GM18951 (cell line): ENCODE measurements around the gene MIA3.

Experiments
- POLR2A ChIP-seq: IDR thresholded peaks from 4 replicates; pipeline ENCODE4 v1.6.1; 2011; ENCODE audit warnings: mild to moderate bottlenecking; ENCODE audit not compliant: insufficient read length, insufficient read depth; ENCODE audit errors: extremely low read depth
- in situ Hi-C: fragments of 300-500 bp; cut with MboI; formaldehyde crosslinking; loops from one replicate; pipeline ENCODE4 v1.12.0; 2022; ENCODE audit warnings: low sequenced_read_pairs, mixed read lengths, inconsistent platforms; ENCODE audit not compliant: unreplicated experiment

The MIA3 gene

DNA sequence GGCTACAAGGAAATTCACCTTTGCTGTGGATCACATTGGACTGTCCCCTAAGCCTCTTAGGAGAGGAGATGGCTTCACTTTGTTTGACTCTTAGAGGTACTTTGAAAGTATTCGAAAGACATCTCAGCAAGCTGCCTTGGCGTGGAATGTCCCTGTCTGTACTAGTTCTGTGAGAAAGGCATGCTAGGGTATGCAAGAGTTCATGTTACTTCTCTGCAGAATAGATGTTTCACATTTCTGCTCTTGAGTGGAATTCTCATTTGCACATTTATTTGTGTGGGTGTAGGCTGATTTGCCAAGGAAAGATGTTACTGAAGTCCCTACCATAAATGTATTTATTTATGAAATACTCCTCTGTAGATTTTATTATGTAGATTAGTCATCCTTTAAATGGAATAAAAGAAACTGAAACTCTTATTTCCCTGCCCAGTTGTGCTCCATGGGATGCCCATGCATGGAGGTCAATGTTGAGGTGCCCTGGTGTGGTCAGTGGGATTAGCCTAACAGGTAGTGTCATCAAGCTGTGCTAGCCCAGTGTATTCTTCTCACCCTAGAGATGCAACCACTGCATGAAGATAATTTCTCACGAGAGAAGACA is 13.8 kb downstream of the MIA3 start:
- in situ Hi-C loops: loop anchor here (5.0 kb wide), 1 partner anchor 174 kb away; no protein-coding TSS in a partner anchor
- no peak for TF ChIP-seq POLR2A

DNA sequence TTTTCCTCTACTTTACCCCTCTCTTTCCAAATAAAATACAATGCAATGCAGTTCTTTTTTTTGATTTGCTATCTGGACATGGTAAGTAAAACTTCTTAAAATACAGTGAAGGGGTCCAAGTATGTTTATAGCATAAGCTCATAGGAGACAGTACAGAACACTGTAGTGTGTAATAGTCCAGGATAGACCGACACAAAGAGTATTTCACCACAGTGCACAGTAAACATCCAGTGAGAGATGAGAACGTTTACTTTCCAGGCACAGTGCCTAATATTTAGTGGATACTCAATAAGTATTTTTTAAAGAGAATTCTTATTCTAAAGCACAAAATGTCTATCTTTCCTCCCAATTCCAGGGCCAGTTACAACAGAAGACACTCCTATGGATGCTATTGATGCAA is 14.9 kb downstream of the MIA3 start:
- in situ Hi-C loops: loop anchor here (5.0 kb wide), 1 partner anchor 175 kb away; no protein-coding TSS in a partner anchor

DNA sequence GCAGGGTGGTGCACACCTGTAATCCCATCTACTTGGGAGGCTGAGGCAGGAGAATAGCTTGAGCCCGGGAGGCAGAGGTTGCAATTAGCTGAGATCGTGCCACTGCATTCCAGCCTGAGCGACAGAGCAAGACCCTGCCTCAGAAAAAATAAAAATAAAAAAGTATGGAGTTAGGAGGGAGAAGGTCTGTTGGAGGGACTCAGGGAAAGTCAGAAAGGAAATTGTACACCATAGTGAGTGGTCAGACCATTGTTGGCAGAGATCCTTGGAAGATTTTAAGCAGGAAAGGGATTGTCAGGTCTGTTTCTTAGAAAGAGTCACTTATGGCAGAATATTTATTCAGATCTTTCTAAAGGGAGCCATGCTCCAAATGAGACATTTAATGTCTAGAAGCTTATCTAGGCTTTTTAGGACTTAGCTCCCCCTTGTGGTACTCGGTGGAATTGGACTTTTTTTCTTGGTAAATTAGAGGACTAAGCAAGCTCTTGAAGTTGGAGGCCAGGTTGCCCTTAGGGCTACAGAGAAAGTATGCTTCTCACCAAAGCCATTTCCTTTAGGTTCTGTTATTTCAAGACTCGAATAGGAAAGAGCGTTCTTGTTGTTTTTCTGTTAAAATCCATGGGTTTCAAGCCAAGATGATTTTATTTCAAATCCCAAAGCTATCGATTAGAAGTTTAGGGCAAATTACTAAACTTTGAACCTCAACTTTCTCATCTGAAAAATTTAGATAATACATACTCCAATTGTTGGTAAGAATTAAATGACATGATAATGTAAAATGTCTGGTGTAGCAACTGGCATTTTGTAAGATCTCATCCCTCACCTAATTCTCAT is 16.5 kb downstream of the MIA3 start:
- TF ChIP-seq POLR2A: no peak
- in situ Hi-C loops: loop anchor here (5.0 kb wide), 1 partner anchor 177 kb away; no protein-coding TSS in a partner anchor

More for the DNA sequence above, 14.9 kb downstream of the MIA3 start:
- no peak for TF ChIP-seq POLR2A

DNA sequence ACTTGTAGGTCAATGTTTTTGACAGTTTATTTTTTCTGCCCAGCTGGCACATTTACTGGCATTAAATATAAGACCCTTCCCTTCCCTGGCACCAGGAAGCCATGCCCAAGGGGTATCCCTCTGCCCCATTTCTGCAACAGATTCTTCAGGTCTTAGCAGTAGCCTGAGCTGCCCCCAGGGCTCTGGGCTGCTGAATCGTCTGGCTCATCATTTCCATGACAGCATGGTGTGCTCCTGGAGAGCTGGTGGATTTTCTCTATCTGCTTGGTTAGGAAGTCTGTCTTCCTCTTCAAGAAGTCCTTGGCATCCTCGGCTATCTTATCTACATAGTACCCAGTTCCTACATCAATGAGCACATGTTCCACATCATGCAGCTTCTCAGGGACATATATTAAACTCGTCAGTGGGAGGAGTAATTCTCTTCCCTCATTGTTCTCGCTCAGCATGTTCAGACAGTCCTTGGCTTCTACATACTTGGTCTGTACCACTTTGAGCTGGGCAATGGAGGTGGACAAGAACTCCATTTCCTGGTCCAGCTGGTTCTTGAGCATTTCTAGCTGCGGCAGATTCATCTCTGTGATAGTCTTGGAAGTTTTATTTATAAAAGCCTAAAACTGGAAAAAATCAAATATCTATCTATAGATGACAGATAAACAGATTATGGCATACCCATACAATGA is 23.5 kb downstream of the MIA3 start:
- TF ChIP-seq POLR2A: no peak
- in situ Hi-C loops: no loop called here

DNA sequence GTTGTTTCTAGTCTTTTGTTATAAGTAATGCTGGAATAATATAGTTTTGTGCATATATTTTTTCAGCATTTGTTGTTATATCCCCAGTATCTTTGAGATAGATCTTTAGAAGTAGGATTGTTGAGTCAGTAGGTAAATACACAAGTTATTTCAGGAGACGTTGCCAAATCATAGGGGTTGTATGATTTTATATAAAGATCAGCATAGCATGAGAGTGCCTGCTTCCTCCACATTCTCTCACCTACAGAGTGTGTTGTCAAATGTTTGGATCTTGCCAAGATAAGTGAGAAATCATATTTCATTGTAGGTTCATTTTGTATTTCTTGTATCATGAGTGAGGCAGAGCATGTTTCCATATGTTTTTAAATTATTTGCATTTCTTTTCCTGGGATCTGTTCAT is 24.6 kb downstream of the MIA3 start:
- in situ Hi-C loops: no loop called here
- no peak for TF ChIP-seq POLR2A

DNA sequence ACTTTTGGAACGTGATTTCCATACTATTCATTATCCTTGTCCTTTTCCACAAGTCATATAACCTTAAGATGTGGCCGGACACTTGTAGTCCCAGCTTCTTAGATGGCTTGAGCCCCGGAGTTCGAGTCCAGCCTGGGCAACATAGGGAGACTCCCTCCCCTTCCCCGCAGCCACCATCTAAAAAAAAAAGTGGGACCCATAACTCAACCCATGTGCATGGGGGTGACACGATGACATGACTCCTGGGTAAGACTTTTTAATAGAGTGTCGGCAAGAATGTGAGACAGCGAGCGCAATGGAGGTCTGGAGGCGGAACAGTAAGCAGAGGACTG is 25.7 kb downstream of the MIA3 start:
- TF ChIP-seq POLR2A: no peak
- in situ Hi-C loops: no loop called here

DNA sequence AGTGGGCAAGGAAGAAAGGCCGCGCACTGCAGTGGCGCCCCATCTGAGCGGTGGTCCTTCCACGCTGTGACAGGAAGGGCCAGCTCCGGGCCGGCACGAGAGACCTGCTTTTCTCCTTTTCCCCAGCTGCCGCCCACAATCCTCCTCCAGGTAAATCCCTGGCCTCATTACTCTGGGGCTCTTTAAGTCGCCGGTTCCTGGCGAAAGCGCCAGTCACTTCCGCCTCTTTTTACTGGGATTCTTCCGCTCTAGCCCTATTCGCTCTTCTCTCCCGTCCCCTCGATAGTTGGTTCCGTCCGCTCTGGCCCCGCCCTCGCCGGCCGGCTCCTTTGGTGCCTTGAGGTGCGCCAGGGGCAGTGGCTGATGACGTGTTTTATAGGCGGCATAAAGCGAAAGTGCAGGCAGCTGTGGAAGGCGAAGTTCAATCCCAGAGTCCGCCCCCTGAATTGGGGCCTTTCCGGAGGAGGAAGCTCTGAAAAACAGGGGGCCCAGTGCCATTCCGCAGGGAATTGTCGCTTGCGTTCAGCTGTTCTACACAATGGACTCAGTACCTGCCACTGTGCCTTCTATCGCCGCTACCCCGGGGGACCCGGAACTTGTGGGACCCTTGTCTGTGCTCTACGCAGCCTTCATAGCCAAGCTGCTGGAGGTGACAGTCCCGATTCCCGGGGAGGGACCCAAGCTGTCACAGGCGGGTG is 26.2 kb downstream of the MIA3 start:
- in situ Hi-C loops: no loop called here
- peak; percentile 79 for TF ChIP-seq POLR2A

DNA sequence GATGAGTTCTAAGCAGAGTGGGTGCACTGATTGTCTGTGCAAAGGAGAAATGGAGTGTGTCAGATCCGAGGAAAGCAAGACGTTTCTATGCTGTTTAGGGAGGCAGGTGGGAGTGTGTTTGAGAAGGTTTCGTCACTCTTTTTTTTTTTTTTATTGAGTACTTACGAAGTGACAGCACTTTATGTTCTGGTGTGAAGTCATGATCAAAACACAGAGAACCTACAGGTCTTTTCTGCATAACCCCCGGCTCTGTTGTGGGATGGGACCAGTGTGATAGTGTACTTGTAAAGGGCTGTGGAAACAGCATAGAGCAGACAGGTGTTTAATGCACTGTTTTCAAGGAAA is 26.7 kb downstream of the MIA3 start:
- in situ Hi-C loops: no loop called here
- no peak for TF ChIP-seq POLR2A

DNA sequence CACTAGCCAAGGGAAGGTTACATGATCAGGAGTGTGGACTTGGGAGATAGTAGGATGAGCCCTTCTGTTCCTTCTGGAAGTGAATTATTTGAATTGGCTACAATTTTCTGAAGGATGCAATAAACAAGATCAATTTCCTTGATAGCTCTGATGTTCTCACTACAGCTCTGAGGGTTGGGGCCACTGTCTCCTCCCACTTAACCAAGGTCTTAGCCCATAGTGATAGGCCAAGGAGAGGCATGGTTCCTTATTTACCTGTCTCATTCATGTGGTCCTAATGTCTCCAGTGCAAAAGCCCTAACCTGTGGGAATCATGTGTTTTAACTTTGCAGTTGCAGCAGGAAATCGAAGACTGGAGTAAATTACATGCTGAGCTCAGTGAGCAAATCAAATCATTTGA is 34.8 kb downstream of the MIA3 start:
- no peak for TF ChIP-seq POLR2A
- in situ Hi-C loops: no loop called here

DNA sequence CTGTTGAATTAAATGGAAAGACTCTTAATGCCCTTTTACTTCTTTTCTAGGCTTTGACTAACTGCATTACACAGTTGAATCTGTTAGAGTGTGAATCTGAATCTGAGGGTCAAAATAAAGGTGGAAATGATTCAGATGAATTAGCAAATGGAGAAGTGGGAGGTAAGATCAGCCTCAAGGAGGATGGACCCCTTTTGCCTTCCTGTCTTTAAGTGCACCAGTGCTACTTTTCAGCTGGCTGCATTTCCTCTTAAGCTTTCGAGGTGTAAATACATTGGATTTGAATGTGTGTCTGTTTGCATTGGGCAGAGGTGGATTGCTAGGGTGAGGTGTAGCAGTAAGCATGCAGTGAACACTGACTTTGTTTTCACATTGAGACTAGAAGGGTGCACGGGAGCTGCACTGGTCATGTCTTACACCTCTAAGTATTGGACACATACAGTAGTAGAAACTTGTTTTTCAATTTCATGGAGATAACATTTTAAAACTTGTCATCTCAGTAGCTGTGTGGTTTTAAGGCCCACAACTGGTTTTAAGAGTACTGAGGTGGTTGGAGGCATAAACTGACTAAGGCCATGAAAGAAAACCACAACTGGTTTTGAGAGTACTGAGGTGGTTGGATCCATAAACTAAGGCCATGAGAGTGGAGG is 35.4 kb downstream of the MIA3 start:
- in situ Hi-C loops: no loop called here
- TF ChIP-seq POLR2A: no peak

DNA sequence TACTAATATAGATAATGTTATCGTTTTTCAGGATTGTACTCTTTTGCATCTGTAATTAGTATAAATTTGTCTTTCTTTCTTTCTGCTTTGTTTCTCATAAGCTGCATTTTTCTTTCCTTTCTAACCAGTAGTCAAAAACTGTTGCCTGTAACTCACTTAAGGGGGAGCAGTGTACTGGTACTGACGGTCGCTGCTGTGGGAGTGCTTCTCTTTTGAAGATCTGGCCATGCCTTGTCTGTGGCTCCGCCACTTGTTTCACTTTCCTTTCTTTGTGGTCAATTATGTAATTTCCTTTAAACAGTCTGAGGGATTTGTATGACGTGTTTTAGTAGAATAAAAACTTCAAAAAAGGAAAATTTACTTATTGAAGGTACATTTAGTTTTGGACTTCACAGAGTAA is 37.0 kb downstream of the MIA3 start:
- in situ Hi-C loops: no loop called here
- no peak for TF ChIP-seq POLR2A

DNA sequence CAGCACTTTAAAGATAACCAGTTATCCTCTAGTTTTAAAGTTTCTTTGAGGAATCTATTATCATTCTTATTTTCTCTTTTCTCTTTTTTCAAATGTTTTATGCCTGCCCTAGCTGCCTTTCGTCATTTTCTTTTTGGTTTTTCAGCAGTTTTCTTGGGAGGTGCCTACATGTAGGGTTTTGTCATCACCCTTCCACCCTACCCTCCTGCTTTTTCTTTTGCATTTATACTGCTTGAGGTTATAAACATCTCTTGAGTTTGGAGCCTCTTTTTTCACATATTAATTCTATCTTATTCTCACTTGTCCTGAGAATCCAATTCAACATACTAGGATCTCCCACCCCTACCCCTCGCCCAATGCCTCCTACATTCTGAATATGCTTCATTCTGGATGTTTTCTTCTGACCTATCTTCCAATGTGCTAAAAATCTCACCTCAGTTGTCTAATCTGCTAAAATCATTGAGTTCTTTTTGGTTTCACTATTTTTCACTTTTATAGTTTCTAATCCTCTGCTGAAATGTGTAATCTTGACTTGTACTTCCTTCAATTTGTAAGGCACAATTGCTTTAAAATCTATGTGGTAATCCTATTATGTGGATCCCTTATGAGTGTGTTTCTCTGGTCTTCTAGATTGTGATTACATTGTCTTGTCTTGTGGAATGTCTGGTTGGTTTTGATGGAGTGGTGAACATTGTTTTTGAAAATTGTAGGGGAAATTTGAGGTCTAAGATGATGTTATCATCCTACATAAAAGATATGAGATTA is 38.7 kb downstream of the MIA3 start:
- no peak for TF ChIP-seq POLR2A
- in situ Hi-C loops: no loop called here
